SU-DHL-6 (cell line): ENCODE data around the gene JRKL.

ENCODE experiments used
- H2AFZ ChIP-seq: fragments of 200-600 bp; sonication (generic); 2 replicates; pipeline ENCODE4 v1.6.1; 2014; ENCODE audit warnings: low read depth, mild to moderate bottlenecking, moderate library complexity, mixed read lengths, antibody characterized with exemption, low read length; ENCODE audit not compliant: severe bottlenecking
- H3F3A ChIP-seq: fragments of 200-600 bp; shearing (Covaris generic); 2 replicates; pipeline ENCODE4 v1.6.0; 2016; ENCODE audit warnings: antibody characterized with exemption, mild to moderate bottlenecking; ENCODE audit not compliant: insufficient read depth
- H3K27ac ChIP-seq: fragments of 200-600 bp; sonication (generic); 2 replicates; pipeline ENCODE4 v1.5.1; 2016; ENCODE audit warnings: low read depth, mild to moderate bottlenecking, low read length, moderate library complexity, mixed read lengths
- H3K27me3 ChIP-seq: fragments of 200-600 bp; sonication (generic), shearing (Covaris generic); 2 replicates; pipeline ENCODE4 v1.6.0; 2014; ENCODE audit warnings: mild to moderate bottlenecking, low read length
- H3K36me3 ChIP-seq: fragments of 200-600 bp; sonication (generic); 2 replicates; pipeline ENCODE4 v1.6.1; 2014; ENCODE audit warnings: mild to moderate bottlenecking, low read length, mixed read lengths
- H3K4me2 ChIP-seq: fragments of 300-600, 200-600 bp; shearing (Covaris generic), sonication (generic); 2 replicates; pipeline ENCODE4 v1.6.0; 2014; ENCODE audit warnings: low read length, low read depth, mild to moderate bottlenecking; ENCODE audit not compliant: poor library complexity, severe bottlenecking
- H3K4me3 ChIP-seq: fragments of 200-600 bp; sonication (generic); 2 replicates; pipeline ENCODE4 v1.5.1; 2014; ENCODE audit warnings: antibody characterized with exemption, low read length, mild to moderate bottlenecking, mixed read lengths; ENCODE audit not compliant: insufficient read depth, poor library complexity, severe bottlenecking
- H3K79me2 ChIP-seq: fragments of 200-600 bp; sonication (generic); 2 replicates; pipeline ENCODE4 v1.6.1; 2014; ENCODE audit warnings: mild to moderate bottlenecking, low read length, moderate library complexity; ENCODE audit not compliant: insufficient read depth
- H3K9ac ChIP-seq: fragments of 200-600 bp; sonication (generic); 2 replicates; pipeline ENCODE4 v1.7.0; 2014; ENCODE audit warnings: mild to moderate bottlenecking, low read length
- H3K9me2 ChIP-seq: fragments of 200-600 bp; sonication (generic); replicated peaks from 2 replicates; pipeline ENCODE4 v1.6.1; 2014; ENCODE audit warnings: low read length; ENCODE audit not compliant: insufficient read depth
- H3K9me3 ChIP-seq: fragments of 200-600 bp; sonication (generic); 2 replicates; pipeline ENCODE4 v1.6.1; 2014; ENCODE audit warnings: low read length, mixed read lengths; ENCODE audit not compliant: insufficient read depth
- H4K20me1 ChIP-seq: fragments of 200-600 bp; sonication (generic); 2 replicates; pipeline ENCODE4 v1.6.1; 2014; ENCODE audit warnings: low read depth, mild to moderate bottlenecking, antibody characterized with exemption, low read length, moderate library complexity, mixed read lengths
- EZH2phosphoT487 ChIP-seq: fragments of 200-600 bp; sonication (generic), shearing (Covaris generic); conservative IDR thresholded peaks from 2 replicates; pipeline ENCODE4 v1.6.1; 2018; ENCODE audit warnings: mild to moderate bottlenecking, antibody characterized with exemption, low read length, moderate library complexity, mixed read lengths
- TF ChIP-seq, protein P1 (sequence below): fragments of 200-600 bp; sonication (generic); IDR thresholded peaks from one replicate; pipeline ENCODE4 v1.5.1; 2017; ENCODE audit warnings: antibody characterized with exemption, mild to moderate bottlenecking, low read length, moderate library complexity; ENCODE audit not compliant: insufficient read depth, poor library complexity, severe bottlenecking

Gene JRKL

DNA sequence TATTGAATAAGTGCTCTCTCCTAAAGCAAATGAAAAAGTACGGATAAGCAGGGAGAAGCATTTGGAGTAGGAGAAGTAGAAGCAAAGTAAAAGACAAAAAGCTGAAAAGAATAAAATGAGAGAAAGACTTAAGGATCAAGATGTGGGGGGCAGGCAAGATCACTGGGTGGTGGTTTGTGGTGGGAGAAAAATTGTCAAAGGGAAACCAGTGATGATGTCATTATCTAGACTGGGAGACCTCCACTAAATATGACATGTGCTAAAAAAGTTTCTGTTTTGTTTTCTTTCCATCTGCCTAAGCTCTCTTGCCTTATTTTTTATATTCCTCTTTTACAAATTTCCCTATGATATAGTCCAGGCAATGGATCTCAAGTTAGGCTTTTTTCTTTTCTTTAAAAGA lies 32.0 kb upstream of the JRKL start:
- H3K79me2 ChIP-seq = no peaks in the 10 kb centered on the region
- H3K4me2 ChIP-seq = no peak overlapping the region
- H3K36me3 ChIP-seq = peaks cover 12% of the 10 kb centered on the region; the same call in 1 of the 2 replicates
- TF ChIP-seq EZH2phosphoT487 = no peak
- TF ChIP-seq, protein P1, sequence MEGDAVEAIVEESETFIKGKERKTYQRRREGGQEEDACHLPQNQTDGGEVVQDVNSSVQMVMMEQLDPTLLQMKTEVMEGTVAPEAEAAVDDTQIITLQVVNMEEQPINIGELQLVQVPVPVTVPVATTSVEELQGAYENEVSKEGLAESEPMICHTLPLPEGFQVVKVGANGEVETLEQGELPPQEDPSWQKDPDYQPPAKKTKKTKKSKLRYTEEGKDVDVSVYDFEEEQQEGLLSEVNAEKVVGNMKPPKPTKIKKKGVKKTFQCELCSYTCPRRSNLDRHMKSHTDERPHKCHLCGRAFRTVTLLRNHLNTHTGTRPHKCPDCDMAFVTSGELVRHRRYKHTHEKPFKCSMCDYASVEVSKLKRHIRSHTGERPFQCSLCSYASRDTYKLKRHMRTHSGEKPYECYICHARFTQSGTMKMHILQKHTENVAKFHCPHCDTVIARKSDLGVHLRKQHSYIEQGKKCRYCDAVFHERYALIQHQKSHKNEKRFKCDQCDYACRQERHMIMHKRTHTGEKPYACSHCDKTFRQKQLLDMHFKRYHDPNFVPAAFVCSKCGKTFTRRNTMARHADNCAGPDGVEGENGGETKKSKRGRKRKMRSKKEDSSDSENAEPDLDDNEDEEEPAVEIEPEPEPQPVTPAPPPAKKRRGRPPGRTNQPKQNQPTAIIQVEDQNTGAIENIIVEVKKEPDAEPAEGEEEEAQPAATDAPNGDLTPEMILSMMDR = no peak
- no peak overlapping the region for H3K9ac ChIP-seq
- H3F3A ChIP-seq = no peaks in the 10 kb centered on the region
- H3K27me3 ChIP-seq = no peaks in the 10 kb centered on the region
- H3K9me3 ChIP-seq = no peaks in the 10 kb centered on the region
- H2AFZ ChIP-seq = no peak overlapping the region
- H3K9me2 ChIP-seq = no peaks in the 10 kb centered on the region
- no peaks in the 10 kb centered on the region for H4K20me1 ChIP-seq
- H3K27ac ChIP-seq = no peak overlapping the region
- H3K4me3 ChIP-seq = no peak overlapping the region

DNA sequence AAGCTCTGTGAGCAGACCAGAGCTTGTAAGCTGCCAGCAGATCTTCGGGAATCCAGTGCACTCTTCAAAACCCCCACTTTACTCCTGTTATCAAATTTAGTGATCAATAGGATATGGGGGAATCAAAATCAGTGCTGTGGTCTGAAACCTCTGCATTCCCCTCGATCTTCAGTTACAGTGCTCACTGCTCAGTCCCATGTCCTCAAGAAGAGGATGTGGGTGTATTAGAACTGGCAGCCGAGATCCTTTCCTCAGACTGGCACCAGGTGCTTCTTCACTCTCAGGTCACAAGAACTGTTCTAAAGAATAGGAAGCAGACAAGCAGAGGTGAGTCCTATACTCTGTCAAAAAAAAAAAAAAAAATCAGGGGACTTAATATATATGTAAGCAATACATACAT lies 31.5 kb upstream of the JRKL start:
- Histone ChIP-seq H3K9me2 (no peaks in the 10 kb centered on the region), H3K9ac (no peak overlapping the region), H3K9me3 (no peaks in the 10 kb centered on the region), H4K20me1 (no peaks in the 10 kb centered on the region), H2AFZ (no peak overlapping the region), H3K4me3 (no peak overlapping the region), H3K4me2 (no peak overlapping the region), H3K27ac (no peak overlapping the region), H3K79me2 (no peaks in the 10 kb centered on the region), H3K36me3 (peaks cover 11% of the 10 kb centered on the region; the same call in 1 of the 2 replicates), H3K27me3 (no peaks in the 10 kb centered on the region), H3F3A (no peaks in the 10 kb centered on the region)
- TF ChIP-seq, protein P1 = no peak
- TF ChIP-seq EZH2phosphoT487 = no peak

DNA sequence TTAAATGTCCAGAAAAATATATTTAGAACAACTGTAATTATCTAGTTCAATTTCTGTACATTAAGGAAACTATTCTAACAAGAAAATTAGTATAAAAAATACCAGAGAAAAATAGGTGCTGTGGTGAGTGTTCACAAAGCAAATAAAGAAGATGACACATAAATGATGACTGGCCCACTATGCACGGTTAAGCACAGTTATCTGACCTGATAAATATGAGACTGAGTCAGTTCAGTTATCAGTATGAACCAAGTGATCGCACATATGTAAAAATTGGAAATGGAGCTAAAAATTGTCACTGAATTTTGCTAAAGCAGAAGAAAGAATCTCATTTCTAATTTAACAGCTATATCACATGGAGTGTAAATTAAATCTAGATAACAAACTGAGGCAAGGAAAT lies 28.0 kb upstream of the JRKL start:
- H3K36me3 ChIP-seq = peaks cover 22% of the 10 kb centered on the region; the same call in 1 of the 2 replicates
- no peaks in the 10 kb centered on the region for H3K9me2 ChIP-seq
- no peaks in the 10 kb centered on the region for H3K79me2 ChIP-seq
- H3K9me3 ChIP-seq = no peaks in the 10 kb centered on the region
- H3K4me3 ChIP-seq = no peak overlapping the region
- H3F3A ChIP-seq = no peaks in the 10 kb centered on the region
- H3K27ac ChIP-seq = no peak overlapping the region
- H3K4me2 ChIP-seq = no peak overlapping the region
- no peak overlapping the region for H3K9ac ChIP-seq
- TF ChIP-seq, protein P1 = no peak
- no peak for TF ChIP-seq EZH2phosphoT487
- no peaks in the 10 kb centered on the region for H3K27me3 ChIP-seq
- no peaks in the 10 kb centered on the region for H4K20me1 ChIP-seq
- no peak overlapping the region for H2AFZ ChIP-seq
